D721Med (cell line): ENCODE data around the gene LHFPL2.

Experiments used
- DNase-seq: peaks from one replicate; pipeline ENCODE4 v3.0.0; 2011; ENCODE audit warnings: low spot score; ENCODE audit not compliant: insufficient read length
- FAIRE-seq: peaks from 2 replicates; lab custom pipeline; 2011; peaks lifted over from hg19 to GRCh38; lab: Jason Lieb, UNC
- CTCF ChIP-seq: IDR thresholded peaks from 2 replicates; pipeline ENCODE4 v1.5.1; 2012; ENCODE audit warnings: mild to moderate bottlenecking, control low read depth; ENCODE audit not compliant: insufficient read depth; ENCODE audit errors: missing control alignments

The LHFPL2 gene

GRCh38 chr5:78570646-78571045 lies 77.9 kb downstream of the LHFPL2 start:
- DNase-seq (no peak), FAIRE-seq (no peak)
- TF ChIP-seq CTCF, result no peak

- TF ChIP-seq CTCF, result no peak
- no peak for FAIRE-seq
- no peak for DNase-seq
Observed at GRCh38 chr5:78569441-78569840, 79.1 kb downstream of the LHFPL2 start.

- no peak for FAIRE-seq
- TF ChIP-seq CTCF, result no peak
Observed at GRCh38 chr5:78568676-78569075, 79.9 kb downstream of the LHFPL2 start.

GRCh38 chr5:78568212-78568611 lies 80.4 kb downstream of the LHFPL2 start:
- DNase-seq (no peak), FAIRE-seq (no peak)
- no peak for TF ChIP-seq CTCF

More at GRCh38 chr5:78568676-78569075, 79.9 kb downstream of the LHFPL2 start:
- DNase-seq, result no peak

GRCh38 chr5:78567617-78568016 lies 81.0 kb downstream of the LHFPL2 start:
- FAIRE-seq, result no peak
- TF ChIP-seq CTCF, result no peak
- no peak for DNase-seq

GRCh38 chr5:78566747-78567425 lies 81.7 kb downstream of the LHFPL2 start:
- DNase-seq (no peak), FAIRE-seq (no peak)
- TF ChIP-seq CTCF, result no peak

- no peak for TF ChIP-seq CTCF
- FAIRE-seq (no peak), DNase-seq (no peak)
Observed at GRCh38 chr5:78565395-78565794, 83.2 kb downstream of the LHFPL2 start.
